PC-9 (cell line): ENCODE results near the gene RHOB. TPM values are rescaled to one million over a fixed set of nuclear protein-coding genes. Genes with fewer than 3 reads are reported as not detected.

Experiments
- BruUV-seq: library from RNA; stranded (reverse); fragments of 400-500 nt; replicated peaks from 2 replicates; lab custom pipeline; 2021; lab: Mats Ljungman, UMichigan
- CTCF ChIA-PET: fragments of 300-600 bp; sonication (Branson Sonifier 250); formaldehyde crosslinking; loops from one replicate; lab custom pipeline; 2022; ENCODE audit warnings: antibody characterized with exemption; lab: Charles Lee
- POLR2A ChIA-PET: fragments of 300-600 bp; sonication (Branson Sonifier 250); formaldehyde crosslinking; loops from one replicate; lab custom pipeline; 2022; ENCODE audit warnings: antibody characterized with exemption; ENCODE audit not compliant: unreplicated experiment; lab: Charles Lee
- DNase-seq, 2 experiments: peaks; one replicate each; pipeline versions ENCODE4 v3.0.0 to v3.0.0-alpha.2; 2015 to 2022; ENCODE audit warnings: mixed read lengths in 1 of 2
- H2AFZ ChIP-seq: fragments of 200-600 bp; sonication (generic); 2 replicates; pipeline ENCODE4 v1.8.1; 2017; ENCODE audit warnings: antibody characterized with exemption
- H3F3A ChIP-seq: fragments of 200-600 bp; sonication (generic); 2 replicates; pipeline ENCODE4 v1.8.1; 2017; ENCODE audit warnings: antibody characterized with exemption, mild to moderate bottlenecking, low read depth; ENCODE audit not compliant: insufficient read depth
- H3K27ac ChIP-seq: fragments of 200-600 bp; sonication (generic); 2 replicates; pipeline ENCODE4 v1.6.1; 2016; ENCODE audit warnings: mixed run types
- H3K27me3 ChIP-seq: fragments of 200-600 bp; sonication (generic); 2 replicates; pipeline ENCODE4 v1.6.1; 2016; ENCODE audit warnings: low read depth, mixed run types; ENCODE audit not compliant: insufficient read depth
- H3K36me3 ChIP-seq: fragments of 200-600 bp; sonication (generic); 2 replicates; pipeline ENCODE4 v1.6.1; 2016; ENCODE audit warnings: low read depth, mixed run types
- H3K4me1 ChIP-seq: fragments of 200-600 bp; sonication (generic); replicated peaks from 2 replicates; pipeline ENCODE4 v1.6.1; 2016; ENCODE audit warnings: mixed run types; ENCODE audit not compliant: insufficient read depth
- H3K4me2 ChIP-seq: fragments of 200-600 bp; sonication (generic); 2 replicates; pipeline ENCODE4 v1.6.1; 2017; ENCODE audit warnings: mixed run types
- H3K4me3 ChIP-seq: fragments of 200-600 bp; sonication (generic); 2 replicates; pipeline ENCODE4 v1.6.1; 2016; ENCODE audit warnings: mixed run types
- H3K79me2 ChIP-seq: fragments of 200-600 bp; sonication (generic); 2 replicates; pipeline ENCODE4 v1.6.1; 2017; ENCODE audit warnings: low read depth, mixed run types
- H3K9me2 ChIP-seq: fragments of 200-600 bp; sonication (generic); 2 replicates; pipeline ENCODE4 v1.8.1; 2017; ENCODE audit warnings: mild to moderate bottlenecking; ENCODE audit not compliant: insufficient read depth
- H3K9me3 ChIP-seq: fragments of 200-600 bp; sonication (generic); 2 replicates; pipeline ENCODE4 v1.8.1; 2016; ENCODE audit warnings: low read depth; ENCODE audit not compliant: insufficient read depth
- H4K20me1 ChIP-seq: fragments of 200-600 bp; sonication (generic); 2 replicates; pipeline ENCODE4 v1.8.1; 2017; ENCODE audit not compliant: insufficient read depth
- EZH2 ChIP-seq: fragments of 200-600 bp; sonication (generic); IDR thresholded peaks from 2 replicates; pipeline ENCODE4 v1.8.0; 2017; ENCODE audit warnings: antibody characterized with exemption, low read depth
- intact Hi-C: fragments of 100-400 bp; cut with micrococcal nuclease; formaldehyde crosslinking; loops from one replicate; pipeline ENCODE4 v1.10.0; 2022; ENCODE audit not compliant: unreplicated experiment
- total RNA-seq: library from RNA; stranded (reverse); gene quantifications from 2 replicates; pipeline ENCODE4 v1.2.3, GENCODE V29; 2021
- TF ChIP-seq, protein P1 (sequence below): fragments of 200-600 bp; sonication (generic); conservative IDR thresholded peaks from 2 replicates; pipeline ENCODE4 v1.6.1; 2017; ENCODE audit warnings: mixed run types, antibody characterized with exemption, mild to moderate bottlenecking, moderate library complexity

Gene RHOB
- total RNA-seq, 1 experiment from 2014 or later: 39.3 TPM

DNA sequence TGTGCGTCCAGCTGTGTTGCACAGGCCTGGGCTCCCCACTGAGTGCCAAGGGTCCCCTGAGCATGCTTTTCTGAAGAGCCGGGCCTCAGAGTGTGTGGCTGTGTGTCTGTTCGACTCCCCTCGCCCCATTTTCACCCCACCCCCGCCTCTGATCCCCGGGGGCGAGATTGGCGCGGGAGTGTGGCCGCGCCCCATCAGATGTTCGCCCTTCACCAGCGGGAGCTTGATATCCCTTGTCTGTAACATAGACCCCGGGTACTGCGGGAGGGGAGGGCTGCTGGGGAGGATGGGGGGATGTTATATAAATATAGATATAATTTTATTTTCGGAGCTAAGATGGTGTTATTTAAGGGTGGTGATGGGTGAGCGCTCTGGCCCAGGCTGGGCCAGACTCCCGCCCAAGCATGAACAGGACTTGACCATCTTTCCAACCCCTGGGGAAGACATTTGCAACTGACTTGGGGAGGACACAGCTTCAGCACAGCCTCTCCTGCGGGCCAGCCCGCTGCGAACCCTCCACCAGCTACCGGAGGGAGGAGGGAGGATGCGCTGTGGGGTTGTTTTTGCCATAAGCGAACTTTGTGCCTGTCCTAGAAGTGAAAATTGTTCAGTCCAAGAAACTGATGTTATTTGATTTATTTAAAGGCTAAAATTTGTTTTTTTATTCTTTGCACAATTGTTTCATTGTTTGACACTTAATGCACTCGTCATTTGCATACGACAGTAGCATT is 1.5 kb downstream of the RHOB start:
- Histone ChIP-seq H3K9me2 (no peaks in the 10 kb centered on the region), H2AFZ (no peak overlapping the region), H3K36me3 (peaks cover 17% of the 10 kb centered on the region), H3K4me1 (peaks cover 46% of the 10 kb centered on the region), H3F3A (peaks cover 35% of the 10 kb centered on the region; the same call in 1 of the 2 replicates), H3K27ac (0 out of 2 replicates have a peak overlapping the region, but pooled peaks have one; percentile 69), H3K27me3 (no peaks in the 10 kb centered on the region), H3K4me2 (peak overlapping the region; percentile 98), H3K79me2 (peaks cover 40% of the 10 kb centered on the region), H4K20me1 (peaks cover 24% of the 10 kb centered on the region), H3K4me3 (peak overlapping the region; percentile 97), H3K9me3 (no peaks in the 10 kb centered on the region)
- DNase-seq: no peak
- no TSS peak for BruUV-seq
- TF ChIP-seq, protein P1, sequence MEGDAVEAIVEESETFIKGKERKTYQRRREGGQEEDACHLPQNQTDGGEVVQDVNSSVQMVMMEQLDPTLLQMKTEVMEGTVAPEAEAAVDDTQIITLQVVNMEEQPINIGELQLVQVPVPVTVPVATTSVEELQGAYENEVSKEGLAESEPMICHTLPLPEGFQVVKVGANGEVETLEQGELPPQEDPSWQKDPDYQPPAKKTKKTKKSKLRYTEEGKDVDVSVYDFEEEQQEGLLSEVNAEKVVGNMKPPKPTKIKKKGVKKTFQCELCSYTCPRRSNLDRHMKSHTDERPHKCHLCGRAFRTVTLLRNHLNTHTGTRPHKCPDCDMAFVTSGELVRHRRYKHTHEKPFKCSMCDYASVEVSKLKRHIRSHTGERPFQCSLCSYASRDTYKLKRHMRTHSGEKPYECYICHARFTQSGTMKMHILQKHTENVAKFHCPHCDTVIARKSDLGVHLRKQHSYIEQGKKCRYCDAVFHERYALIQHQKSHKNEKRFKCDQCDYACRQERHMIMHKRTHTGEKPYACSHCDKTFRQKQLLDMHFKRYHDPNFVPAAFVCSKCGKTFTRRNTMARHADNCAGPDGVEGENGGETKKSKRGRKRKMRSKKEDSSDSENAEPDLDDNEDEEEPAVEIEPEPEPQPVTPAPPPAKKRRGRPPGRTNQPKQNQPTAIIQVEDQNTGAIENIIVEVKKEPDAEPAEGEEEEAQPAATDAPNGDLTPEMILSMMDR: no peak
- no peak for TF ChIP-seq EZH2
- ChIA-PET POLR2A (interaction anchor here (0.5 to 2.6 kb wide), 6 partner anchors 18 to 263 kb away, joined by 5 to 67 read pairs (median 14); no protein-coding TSS in a partner anchor), CTCF (interaction anchor here (0.7 to 2.3 kb wide), 3 partner anchors 10 to 186 kb away, joined by 3 to 21 read pairs (median 12); no protein-coding TSS in a partner anchor)
- intact Hi-C loops: loop anchor here (1.0 to 5.0 kb wide), 2 partner anchors 64 to 145 kb away; no protein-coding TSS in a partner anchor

DNA sequence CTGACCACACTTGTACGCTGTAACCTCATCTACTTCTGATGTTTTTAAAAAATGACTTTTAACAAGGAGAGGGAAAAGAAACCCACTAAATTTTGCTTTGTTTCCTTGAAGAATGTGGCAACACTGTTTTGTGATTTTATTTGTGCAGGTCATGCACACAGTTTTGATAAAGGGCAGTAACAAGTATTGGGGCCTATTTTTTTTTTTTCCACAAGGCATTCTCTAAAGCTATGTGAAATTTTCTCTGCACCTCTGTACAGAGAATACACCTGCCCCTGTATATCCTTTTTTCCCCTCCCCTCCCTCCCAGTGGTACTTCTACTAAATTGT is 2.1 kb downstream of the RHOB start:
- Histone ChIP-seq H3K4me2 (peak overlapping the region; percentile 98), H3K9me2 (no peaks in the 10 kb centered on the region), H3F3A (peaks cover 30% of the 10 kb centered on the region; the same call in 1 of the 2 replicates), H3K27me3 (no peaks in the 10 kb centered on the region), H2AFZ (no peak overlapping the region), H3K4me3 (peak overlapping the region; percentile 97), H4K20me1 (peaks cover 24% of the 10 kb centered on the region), H3K36me3 (peaks cover 17% of the 10 kb centered on the region), H3K79me2 (peaks cover 40% of the 10 kb centered on the region), H3K4me1 (peaks cover 40% of the 10 kb centered on the region), H3K27ac (no peak overlapping the region), H3K9me3 (no peaks in the 10 kb centered on the region)
- DNase-seq: no peak
- BruUV-seq: no TSS peak
- intact Hi-C loops: loop anchor here (1.0 to 5.0 kb wide), 2 partner anchors 63 to 144 kb away; no protein-coding TSS in a partner anchor
- ChIA-PET CTCF (interaction anchor here (0.6 to 1.0 kb wide), 6 partner anchors 9 to 169 kb away, joined by 5 to 21 read pairs (median 10); no protein-coding TSS in a partner anchor), POLR2A (interaction anchor here (0.6 to 2.6 kb wide), 5 partner anchors 46 to 186 kb away, joined by 8 to 67 read pairs (median 19); no protein-coding TSS in a partner anchor)
- no peak for TF ChIP-seq EZH2
- TF ChIP-seq, protein P1: no peak

DNA sequence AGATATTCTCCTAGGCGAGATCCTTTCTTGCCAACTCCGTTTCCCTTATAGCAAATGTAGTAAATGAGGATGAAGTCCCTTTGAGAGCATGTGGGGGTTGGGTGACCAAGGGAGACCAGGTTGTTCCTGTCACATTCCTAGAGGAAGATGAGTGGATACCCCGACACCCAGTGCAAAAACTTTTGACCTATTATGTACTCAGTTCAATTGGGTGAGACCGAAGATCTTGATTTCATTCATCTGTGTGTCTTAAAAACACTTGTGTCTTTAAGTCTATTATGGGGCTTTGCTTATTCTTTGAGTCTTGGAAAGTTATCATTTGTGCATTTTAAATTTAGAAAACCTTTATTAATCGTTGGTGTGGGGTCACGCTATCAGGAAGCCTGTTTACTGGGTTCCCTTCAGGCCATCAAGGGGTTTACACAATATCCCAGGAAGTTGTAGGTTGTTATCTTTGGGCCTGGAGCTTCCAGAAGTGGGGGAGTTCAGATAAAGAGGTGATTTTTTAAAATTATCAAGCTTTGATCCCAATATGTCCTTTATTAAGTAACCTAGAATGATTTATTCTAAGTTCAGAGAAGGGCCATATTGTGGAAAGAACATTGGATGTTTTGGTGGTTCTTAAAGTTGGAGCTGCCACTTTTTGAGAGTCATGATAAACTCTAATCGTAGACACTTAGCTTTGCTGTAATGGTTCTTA is 2.8 kb downstream of the RHOB start:
- Histone ChIP-seq H3K36me3 (peaks cover 17% of the 10 kb centered on the region), H3K9me2 (no peaks in the 10 kb centered on the region), H2AFZ (no peak overlapping the region), H3K4me2 (peak overlapping the region; percentile 98), H3F3A (peaks cover 27% of the 10 kb centered on the region; the same call in 1 of the 2 replicates), H3K79me2 (peaks cover 40% of the 10 kb centered on the region), H3K9me3 (no peaks in the 10 kb centered on the region), H4K20me1 (peaks cover 24% of the 10 kb centered on the region), H3K27ac (no peak overlapping the region), H3K4me1 (peaks cover 36% of the 10 kb centered on the region), H3K4me3 (peak overlapping the region; percentile 97), H3K27me3 (no peaks in the 10 kb centered on the region)
- ChIA-PET CTCF (interaction anchor here (0.6 to 1.0 kb wide), 7 partner anchors 9 to 168 kb away, joined by 3 to 21 read pairs (median 10); no protein-coding TSS in a partner anchor), POLR2A (interaction anchor here (0.6 to 1.2 kb wide), 6 partner anchors 25 to 184 kb away, joined by 3 to 27 read pairs (median 9); no protein-coding TSS in a partner anchor)
- intact Hi-C loops: loop anchor here (5.0 kb wide), 1 partner anchor 63 kb away; no protein-coding TSS in a partner anchor
- TF ChIP-seq, protein P1: no peak
- TF ChIP-seq EZH2: no peak
- DNase-seq: no peak
- BruUV-seq: no TSS peak
